ENCODE measurements around the gene WNK1.
A peak's percentile ranks its signal among the peaks of the same experiment; 100 is the strongest.
"Not testable (repeated sequence)": the region's sequence is repeated elsewhere in the genome, so short reads cannot be mapped to it uniquely, and the experiment has no call there.

The WNK1 gene

GRCh38 chr12:817941-818600 lies 65.7 kb downstream of the WNK1 start:
- no peak for DNase-seq (ENCODE audit: low spot score)

- DNase-seq (ENCODE audit: low spot score): no peak
Observed at GRCh38 chr12:818733-819132, 66.4 kb downstream of the WNK1 start.

GRCh38 chr12:820336-820735 lies 68.0 kb downstream of the WNK1 start:
- DNase-seq (ENCODE audit: low spot score): no peak

GRCh38 chr12:823028-823698 lies 70.8 kb downstream of the WNK1 start:
- DNase-seq (ENCODE audit: low spot score): peak; percentile 65

GRCh38 chr12:826331-826730 lies 74.0 kb downstream of the WNK1 start:
- DNase-seq (ENCODE audit: low spot score): no peak

GRCh38 chr12:828726-829395 lies 76.5 kb downstream of the WNK1 start:
- no peak for DNase-seq (ENCODE audit: low spot score)

GRCh38 chr12:830111-830867 lies 77.9 kb downstream of the WNK1 start:
- no peak for DNase-seq (ENCODE audit: low spot score)

- DNase-seq (ENCODE audit: low spot score): no peak
Observed at GRCh38 chr12:835754-836518, 83.6 kb downstream of the WNK1 start.

- no peak for DNase-seq (ENCODE audit: low spot score)
Observed at GRCh38 chr12:836952-837351, 84.6 kb downstream of the WNK1 start.

GRCh38 chr12:837548-837947 lies 85.2 kb downstream of the WNK1 start:
- DNase-seq (ENCODE audit: low spot score): no peak

- no peak for DNase-seq (ENCODE audit: low spot score)
Observed at GRCh38 chr12:843609-844008, 91.2 kb downstream of the WNK1 start.

GRCh38 chr12:846421-846820 lies 94.0 kb downstream of the WNK1 start:
- DNase-seq (ENCODE audit: low spot score): no peak

- no peak for DNase-seq (ENCODE audit: low spot score)
Observed at GRCh38 chr12:848173-848865, 95.9 kb downstream of the WNK1 start.

- DNase-seq (ENCODE audit: low spot score): no peak
Observed at GRCh38 chr12:848882-849527, 96.6 kb downstream of the WNK1 start.

- not testable (repeated sequence) for DNase-seq (ENCODE audit: low spot score)
Observed at GRCh38 chr12:849733-850437, 97.5 kb downstream of the WNK1 start.

GRCh38 chr12:851343-851742 lies 99.0 kb downstream of the WNK1 start:
- DNase-seq (ENCODE audit: low spot score): no peak

- no peak for DNase-seq (ENCODE audit: low spot score)
Observed at GRCh38 chr12:851913-852312, 99.5 kb downstream of the WNK1 start.

GRCh38 chr12:852864-853263 lies 100.5 kb downstream of the WNK1 start:
- DNase-seq (ENCODE audit: low spot score): no peak

- DNase-seq (ENCODE audit: low spot score): no peak
Observed at GRCh38 chr12:857611-858010, 105.2 kb downstream of the WNK1 start.

GRCh38 chr12:862303-862911 lies 110.0 kb downstream of the WNK1 start:
- DNase-seq (ENCODE audit: low spot score): no peak
